Sigmoid colon (tissue), 7 donors: ENCODE results near the gene DYNC1I1. TPM values are rescaled to one million over a fixed set of nuclear protein-coding genes. Genes with fewer than 3 reads are reported as not detected.

ENCODE experiments used
- DNase-seq: peaks from one replicate; pipeline ENCODE4 v3.0.0-alpha.2; 2019
- H3K27ac ChIP-seq, 4 donors: fragments of 200-600 bp; sonication (generic); one replicate each; pipeline ENCODE4 v1.5.1; 2016 to 2019; ENCODE audit warnings: mild to moderate bottlenecking in 1 of 4
- H3K27me3 ChIP-seq, 3 donors: fragments of 200-600 bp; sonication (generic); one replicate each; pipeline ENCODE4 v1.5.1; 2019; ENCODE audit warnings: mild to moderate bottlenecking in 1 of 3
- H3K36me3 ChIP-seq, 4 donors: fragments of 200-600 bp; sonication (generic); one replicate each; pipeline ENCODE4 v1.5.1; 2016 to 2019
- H3K4me1 ChIP-seq, 4 donors: fragments of 200-600 bp; sonication (generic); one replicate each; pipeline ENCODE4 v1.5.1; 2017 to 2019
- H3K4me3 ChIP-seq, 4 donors: fragments of 200-600 bp; sonication (generic); one replicate each; pipeline ENCODE4 v1.5.1; 2017 to 2019; ENCODE audit warnings: mild to moderate bottlenecking in 2 of 4, moderate library complexity in 1 of 4
- H3K9me3 ChIP-seq, 4 donors: fragments of 200-600 bp in 3 of 4; sonication (generic) in 3 of 4; one replicate each; pipeline versions ENCODE4 v1.5.1 to v1.6.1; 2013 to 2019
- EP300 ChIP-seq, 4 donors: sonication (generic); formaldehyde crosslinking; IDR thresholded peaks; one replicate each; pipeline ENCODE4 v1.6.1; 2017; ENCODE audit warnings: antibody characterized with exemption in 4 of 4
- POLR2A ChIP-seq, 2 donors: fragments of 450-650 bp; IDR thresholded peaks; one replicate each; pipeline ENCODE4 v1.6.1; 2016; ENCODE audit warnings: antibody characterized with exemption in 2 of 2, mild to moderate bottlenecking in 2 of 2, moderate library complexity in 2 of 2
- POLR2AphosphoS5 ChIP-seq, 4 donors: sonication (generic); formaldehyde crosslinking; IDR thresholded peaks; one replicate each; pipeline ENCODE4 v1.6.1; 2017; ENCODE audit warnings: antibody characterized with exemption in 4 of 4
- WGBS, 2 donors: extraction: QIAGEN DNeasy Blood & Tissue Kit; methylation state at CpG; one replicate each; pipeline ENCODE4 v1.1.7; 2013; 5-methylcytosine and 5-hydroxymethylcytosine counted together
- intact Hi-C: fragments of 100-400 bp; cut with DNase I; formaldehyde crosslinking; loops from one replicate; pipeline ENCODE4 v1.15.1; 2023
- polyA plus RNA-seq, 3 donors: library from polyadenylated mRNA; stranded (reverse); fragments of 200-250 nt; gene quantifications; one replicate each; pipeline ENCODE4 v1.2.3, GENCODE V29; 2013
- total RNA-seq, 4 donors: library from RNA; depleted of rRNA; stranded (reverse); fragments of >200 nt; gene quantifications; one replicate each; pipeline ENCODE4 v1.1.0, GENCODE V29; 2016
- TF ChIP-seq, protein P1 (sequence below), 4 experiments: fragments of 450-650 bp in 3 of 4; fragments of 200-600 bp in 1 of 4; IDR thresholded peaks; one replicate each; pipeline ENCODE4 v1.5.1; 2016 to 2019; ENCODE audit warnings: antibody characterized with exemption in 4 of 4, mild to moderate bottlenecking in 3 of 4, moderate library complexity in 2 of 4
- donor health status: healthy with polysubstance abuse.
- donor health status: Bipolar disorder and iron deficiency.
- donor health status: healthy.

DYNC1I1 gene
- total and polyA plus RNA-seq, 7 donors: 0.92 to 65.2 (median 45.1) TPM; not detected in 1

DNA sequence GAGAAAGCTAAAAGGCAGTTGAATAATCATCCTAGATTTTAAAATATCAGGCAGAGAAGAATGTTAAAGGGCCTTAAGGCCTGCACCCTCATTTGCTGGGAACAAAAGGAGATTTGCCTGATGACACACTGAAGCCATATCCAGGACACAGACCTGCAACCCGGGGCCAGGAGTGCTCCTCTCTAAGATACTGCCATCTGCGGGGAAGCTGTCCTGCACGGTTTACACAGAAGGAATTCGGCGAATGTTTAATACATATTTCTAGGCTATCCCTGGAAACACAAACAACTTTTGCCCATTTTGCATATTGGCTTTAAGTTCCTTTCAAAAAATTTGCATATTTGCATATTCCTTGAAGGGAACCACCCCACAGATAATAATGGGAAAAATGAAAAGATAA, 52.3 kb downstream of the DYNC1I1 start:
- Histone ChIP-seq H3K9me3 (no peaks in the 10 kb centered on the region), H3K27ac (no peak overlapping the region), H3K4me3 (no peak overlapping the region), H3K27me3 (no peaks in the 10 kb centered on the region), H3K4me1 (no peaks in the 10 kb centered on the region), H3K36me3 (peaks cover 0 to 23% (median 0%) of the 10 kb centered on the region in 4 donors)
- no peak for DNase-seq
- TF ChIP-seq EP300 (IDR thresholded peaks at IDR 0.05): no peak
- no peak for TF ChIP-seq POLR2A (IDR thresholded peaks at IDR 0.05)
- no peak for TF ChIP-seq POLR2AphosphoS5 (IDR thresholded peaks at IDR 0.05)
- TF ChIP-seq, protein P1, sequence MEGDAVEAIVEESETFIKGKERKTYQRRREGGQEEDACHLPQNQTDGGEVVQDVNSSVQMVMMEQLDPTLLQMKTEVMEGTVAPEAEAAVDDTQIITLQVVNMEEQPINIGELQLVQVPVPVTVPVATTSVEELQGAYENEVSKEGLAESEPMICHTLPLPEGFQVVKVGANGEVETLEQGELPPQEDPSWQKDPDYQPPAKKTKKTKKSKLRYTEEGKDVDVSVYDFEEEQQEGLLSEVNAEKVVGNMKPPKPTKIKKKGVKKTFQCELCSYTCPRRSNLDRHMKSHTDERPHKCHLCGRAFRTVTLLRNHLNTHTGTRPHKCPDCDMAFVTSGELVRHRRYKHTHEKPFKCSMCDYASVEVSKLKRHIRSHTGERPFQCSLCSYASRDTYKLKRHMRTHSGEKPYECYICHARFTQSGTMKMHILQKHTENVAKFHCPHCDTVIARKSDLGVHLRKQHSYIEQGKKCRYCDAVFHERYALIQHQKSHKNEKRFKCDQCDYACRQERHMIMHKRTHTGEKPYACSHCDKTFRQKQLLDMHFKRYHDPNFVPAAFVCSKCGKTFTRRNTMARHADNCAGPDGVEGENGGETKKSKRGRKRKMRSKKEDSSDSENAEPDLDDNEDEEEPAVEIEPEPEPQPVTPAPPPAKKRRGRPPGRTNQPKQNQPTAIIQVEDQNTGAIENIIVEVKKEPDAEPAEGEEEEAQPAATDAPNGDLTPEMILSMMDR (IDR thresholded peaks at IDR 0.05): no peak
- WGBS, 2 donors: 84 to 90% methylated on average over 5 of the region's 5 CpGs
- intact Hi-C loops: no loop called here

DNA sequence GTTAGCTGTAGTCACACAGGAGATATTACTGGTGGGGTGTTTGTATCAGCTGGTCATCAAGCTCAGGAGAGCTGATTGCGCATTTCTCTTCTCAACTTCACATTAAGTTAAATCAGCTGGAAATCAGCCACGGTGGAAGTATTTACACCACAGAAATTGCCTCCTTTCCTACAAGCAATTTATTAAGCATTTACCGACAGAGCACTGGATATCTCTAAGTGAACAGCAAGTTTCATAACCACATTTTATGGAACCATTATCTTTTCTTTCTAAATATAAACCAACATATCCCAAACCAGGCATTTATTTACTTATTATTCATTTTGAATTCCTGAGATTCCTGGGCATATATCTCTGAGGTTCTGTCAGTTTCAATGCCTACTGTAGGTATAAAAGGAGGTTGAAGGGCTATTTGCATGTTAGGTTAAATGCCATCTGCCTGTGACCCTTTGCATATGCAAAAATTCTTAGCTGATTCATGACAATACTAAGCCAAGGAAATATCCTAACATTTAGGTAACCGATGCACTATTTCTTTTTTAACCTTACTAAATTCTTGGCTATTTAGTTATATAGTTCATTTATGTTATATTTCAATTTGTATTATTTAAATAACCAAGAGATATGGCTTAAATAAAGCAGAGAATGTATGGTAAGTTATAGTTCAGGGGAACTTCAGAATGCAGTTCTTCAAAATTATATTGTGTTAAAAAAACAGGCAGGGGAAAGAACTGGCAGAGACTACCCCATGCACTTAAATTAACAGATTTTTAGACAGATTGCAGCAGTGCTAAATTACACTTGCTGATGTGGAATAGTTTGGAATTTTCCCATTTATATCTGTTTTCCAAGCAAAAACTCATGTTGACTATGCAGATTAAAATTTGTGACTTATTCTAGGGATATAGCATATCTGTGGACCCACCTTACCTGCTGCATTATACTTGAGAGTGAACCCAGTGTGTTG, 56.8 kb downstream of the DYNC1I1 start:
- TF ChIP-seq EP300 (IDR thresholded peaks at IDR 0.05) (no peak), POLR2AphosphoS5 (IDR thresholded peaks at IDR 0.05) (no peak), POLR2A (IDR thresholded peaks at IDR 0.05) (no peak)
- TF ChIP-seq, protein P1 (IDR thresholded peaks at IDR 0.05): no peak
- WGBS, 2 donors: 55 to 61% methylated on average over 4 of the region's 4 CpGs
- H3K27ac ChIP-seq: no peak overlapping the region
- no peak for DNase-seq
- H3K4me1 ChIP-seq: no peaks in the 10 kb centered on the region
- intact Hi-C loops: no loop called here
- no peaks in the 10 kb centered on the region for H3K27me3 ChIP-seq
- H3K4me3 ChIP-seq: no peak overlapping the region
- H3K36me3 ChIP-seq: no peaks in the 10 kb centered on the region
- H3K9me3 ChIP-seq: no peaks in the 10 kb centered on the region

DNA sequence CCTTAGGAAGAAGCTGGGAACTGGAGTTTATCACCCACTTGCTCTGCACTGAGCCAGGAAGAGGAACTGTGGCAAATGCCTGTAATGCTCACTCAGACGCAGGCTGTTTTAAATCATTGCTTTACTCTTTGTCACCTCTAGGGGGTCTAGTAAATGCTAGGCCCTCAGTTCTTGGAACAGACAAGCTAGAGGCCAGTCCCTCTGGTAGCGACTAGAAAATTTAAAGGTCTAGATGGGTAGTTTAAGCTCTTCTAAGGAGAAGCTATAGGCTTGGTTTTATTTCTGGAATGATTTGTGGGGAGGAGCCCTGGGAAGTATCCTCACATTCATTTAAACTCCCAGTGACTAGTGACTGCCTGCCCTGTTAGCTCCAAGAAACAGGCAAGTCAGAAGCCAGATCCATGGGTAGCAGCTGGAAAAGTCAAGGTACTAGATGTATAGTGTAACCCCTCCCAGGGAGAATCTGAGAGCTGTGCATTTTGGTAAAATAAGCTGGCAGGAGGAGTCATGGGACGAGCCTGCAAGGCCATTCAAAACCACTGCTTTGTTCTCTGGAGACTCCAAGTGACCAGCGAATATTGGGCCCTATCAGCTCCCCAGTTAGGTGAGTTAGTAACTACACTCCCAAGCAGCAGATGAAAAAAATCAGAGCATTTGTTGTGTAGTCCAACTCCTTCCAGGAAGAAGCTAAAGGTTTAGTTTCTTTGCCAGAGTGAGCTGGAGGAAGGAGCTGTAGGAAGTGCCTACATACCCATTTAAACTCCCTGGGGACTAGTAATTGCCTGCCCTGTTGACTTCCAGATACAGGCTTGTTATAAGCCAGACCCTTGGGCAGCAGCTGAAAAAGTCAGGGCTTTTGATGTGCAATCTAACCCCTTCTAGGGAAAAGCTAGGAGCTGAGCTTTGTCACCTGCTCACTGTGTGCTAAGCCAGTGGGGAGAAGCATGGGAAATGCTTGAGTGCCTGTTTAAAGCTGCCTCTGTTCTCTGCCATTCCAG, 68.9 kb downstream of the DYNC1I1 start:
- TF ChIP-seq, protein P1 (IDR thresholded peaks at IDR 0.05): no peak
- no peak for TF ChIP-seq EP300 (IDR thresholded peaks at IDR 0.05)
- no peak for TF ChIP-seq POLR2A (IDR thresholded peaks at IDR 0.05)
- TF ChIP-seq POLR2AphosphoS5 (IDR thresholded peaks at IDR 0.05): no peak
- peaks cover 0 to 2% (median 0%) of the 10 kb centered on the region in 4 donors for H3K9me3 ChIP-seq
- DNase-seq: no peak
- 58 to 70% methylated on average over 4 of the region's 4 CpGs for whole genome bisulfite sequencing, 2 donors
- no peak overlapping the region for H3K27ac ChIP-seq
- no peaks in the 10 kb centered on the region for H3K36me3 ChIP-seq
- H3K4me3 ChIP-seq: no peak overlapping the region
- peaks cover 0 to 7% (median 0%) of the 10 kb centered on the region in 4 donors for H3K4me1 ChIP-seq
- no peaks in the 10 kb centered on the region for H3K27me3 ChIP-seq
- intact Hi-C loops: no loop called here

DNA sequence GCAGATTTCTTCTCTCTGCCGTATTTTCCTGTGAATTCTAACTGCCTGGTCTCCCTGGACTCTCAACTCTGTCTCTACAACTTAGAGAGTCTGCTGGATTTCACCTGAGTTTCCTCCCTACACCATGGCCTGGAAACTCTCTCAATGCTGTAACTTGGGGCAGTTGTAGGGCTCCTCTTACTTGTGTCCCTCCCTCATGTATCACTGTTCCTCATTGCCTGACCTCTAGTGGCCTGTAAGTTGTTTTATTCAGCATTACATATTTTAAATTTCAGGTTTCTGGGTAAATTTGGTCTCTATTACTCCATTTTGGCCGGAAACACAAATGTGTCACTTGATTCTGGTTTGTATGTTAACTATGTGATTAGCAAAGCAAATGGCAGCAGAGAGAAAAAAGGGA, 70.9 kb downstream of the DYNC1I1 start:
- H3K4me1 ChIP-seq: peaks cover 0 to 7% (median 0%) of the 10 kb centered on the region in 4 donors
- no peak for DNase-seq
- TF ChIP-seq POLR2AphosphoS5 (IDR thresholded peaks at IDR 0.05) (no peak), EP300 (IDR thresholded peaks at IDR 0.05) (no peak), POLR2A (IDR thresholded peaks at IDR 0.05) (no peak)
- TF ChIP-seq, protein P1 (IDR thresholded peaks at IDR 0.05): no peak
- H3K4me3 ChIP-seq: no peak overlapping the region
- no peaks in the 10 kb centered on the region for H3K9me3 ChIP-seq
- no peak overlapping the region for H3K27ac ChIP-seq
- H3K27me3 ChIP-seq: no peaks in the 10 kb centered on the region
- WGBS, 2 donors: 68 to 70% methylated on average over 2 of the region's 2 CpGs
- H3K36me3 ChIP-seq: no peaks in the 10 kb centered on the region
- intact Hi-C loops: no loop called here
